HL-60 (cell line): ENCODE results near the gene TDRD9.

Source experiments
- DNase-seq, 2 experiments: peaks; one replicate each; pipeline ENCODE4 v3.0.0-alpha.2; 2010 to 2020; ENCODE audit warnings: low read depth in 1 of 2, low spot score in 1 of 2
- H3K27ac ChIP-seq: fragments of 250-450 bp; sonication (Bioruptor Pico); replicated peaks from 2 replicates; pipeline ENCODE4 v1.5.1; 2020; ENCODE audit warnings: mild to moderate bottlenecking, moderate library complexity
- H3K27me3 ChIP-seq: fragments of 250-450 bp; sonication (Bioruptor Pico); 2 replicates; pipeline ENCODE4 v1.5.1; 2021; ENCODE audit warnings: mild to moderate bottlenecking, moderate library complexity; ENCODE audit not compliant: insufficient read depth, poor library complexity, severe bottlenecking
- H3K4me3 ChIP-seq: replicated peaks from 2 replicates; pipeline ENCODE4 v1.5.1; 2011; ENCODE audit warnings: mild to moderate bottlenecking, control low read depth, low read length; ENCODE audit not compliant: insufficient read depth
- CTCF ChIP-seq: IDR thresholded peaks from one replicate; pipeline ENCODE4 v1.5.1; 2011; ENCODE audit warnings: low read length, control low read depth, inconsistent platforms; ENCODE audit not compliant: insufficient read depth
- GABPA ChIP-seq: IDR thresholded peaks from 2 replicates; pipeline ENCODE4 v1.6.1; 2012; ENCODE audit warnings: low read depth
- POLR2AphosphoS5 ChIP-seq: IDR thresholded peaks from 2 replicates; pipeline ENCODE4 v1.6.1; 2012; ENCODE audit warnings: low read depth
- REST ChIP-seq: IDR thresholded peaks from 2 replicates; pipeline ENCODE4 v1.6.1; 2012; ENCODE audit warnings: low read depth; ENCODE audit not compliant: insufficient replicate concordance
- SPI1 ChIP-seq: IDR thresholded peaks from 2 replicates; pipeline ENCODE4 v1.6.1; 2012; ENCODE audit warnings: low read depth, mild to moderate bottlenecking, borderline replicate concordance

The TDRD9 gene

GRCh38 chr14:103925316-103925715 lies 2.9 kb upstream of the TDRD9 start:
- H3K27ac ChIP-seq, result no peak overlapping the region
- peak in 1 of 2 experiments; percentile 70 for DNase-seq
- no peaks in the 10 kb centered on the region for H3K27me3 ChIP-seq
- H3K4me3 ChIP-seq, result no peak overlapping the region
- TF ChIP-seq POLR2AphosphoS5 (no peak), SPI1 (0 out of 2 replicates have a peak, but pooled peaks have one; percentile 1), CTCF (no peak), REST (no peak), GABPA (no peak)

GRCh38 chr14:103927566-103927965 lies 690 bp upstream of the TDRD9 start:
- no peak overlapping the region for H3K4me3 ChIP-seq
- DNase-seq, result no peak
- TF ChIP-seq GABPA, result no peak
- TF ChIP-seq POLR2AphosphoS5, result no peak
- no peak for TF ChIP-seq REST
- TF ChIP-seq CTCF, result no peak
- TF ChIP-seq SPI1, result no peak
- H3K27me3 ChIP-seq, result no peaks in the 10 kb centered on the region
- no peak overlapping the region for H3K27ac ChIP-seq

GRCh38 chr14:103930051-103930604 lies 1.9 kb downstream of the TDRD9 start:
- Histone ChIP-seq H3K4me3 (no peak overlapping the region), H3K27me3 (no peaks in the 10 kb centered on the region), H3K27ac (no peak overlapping the region; the same call in 1 of the 2 replicates)
- DNase-seq, result peak in 1 of 2 experiments; percentile 50
- TF ChIP-seq REST, result no peak
